T-helper 2 cell (primary cell): ENCODE data around the gene ETFRF1.

Experiments
- DNase-seq, 5 experiments: peaks; one replicate each; pipeline versions ENCODE4 v3.0.0 to v3.0.0-alpha.2; 2012 to 2022
- total RNA-seq, 2 donors: gene quantifications; one replicate each; lab custom pipeline; 2026; lab: John Stamatoyannopoulos, UW

ETFRF1 gene
- total RNA-seq, result 14.3 to 22.3 reads per million in 2 donors

- peak; percentile 90 to 94 (median 93) for DNase-seq
Observed at GRCh38 chr12:25195056-25195971, at the start of gene ETFRF1, which contains the start of gene DNAI7. Gene ETFRF1 (plus strand): TSS chr12:25195237. CDS start chr12:25203957, 8,720 bp downstream. Gene DNAI7 (minus strand): TSS chr12:25195160. CDS start chr12:25195078, 82 bp downstream.

- no peak for DNase-seq
Observed at GRCh38 chr12:25146686-25147085, 48.4 kb upstream of the ETFRF1 start.

GRCh38 chr12:25151476-25151875 lies 43.6 kb upstream of the ETFRF1 start:
- DNase-seq, result no peak

- no peak for DNase-seq
Observed at GRCh38 chr12:25152055-25152454, 43.0 kb upstream of the ETFRF1 start.

- peak in 2 of 5 experiments; percentile 17 to 64 for DNase-seq
Observed at GRCh38 chr12:25155022-25155576, 39.9 kb upstream of the ETFRF1 start.

GRCh38 chr12:25156061-25156460 lies 39.0 kb upstream of the ETFRF1 start:
- no peak for DNase-seq

- no peak for DNase-seq
Observed at GRCh38 chr12:25162866-25163265, 32.2 kb upstream of the ETFRF1 start.

- DNase-seq, result no peak
Observed at GRCh38 chr12:25182765-25183164, 12.3 kb upstream of the ETFRF1 start.

GRCh38 chr12:25184132-25184531 lies 10.9 kb upstream of the ETFRF1 start:
- DNase-seq, result no peak

- peak in 1 of 5 experiments; percentile 38 for DNase-seq
Observed at GRCh38 chr12:25186038-25186787, 8.8 kb upstream of the ETFRF1 start.

- peak in 1 of 5 experiments; percentile 56 for DNase-seq
Observed at GRCh38 chr12:25186788-25187402, 8.1 kb upstream of the ETFRF1 start.

- DNase-seq, result no peak
Observed at GRCh38 chr12:25187781-25188180, 7.3 kb upstream of the ETFRF1 start.

GRCh38 chr12:25189656-25190055 lies 5.4 kb upstream of the ETFRF1 start:
- no peak for DNase-seq

- DNase-seq, result no peak
Observed at GRCh38 chr12:25190793-25191192, 4.2 kb upstream of the ETFRF1 start.

- no peak for DNase-seq
Observed at GRCh38 chr12:25194214-25194613, 823 bp upstream of the ETFRF1 start.

GRCh38 chr12:25194722-25195055 lies 348 bp upstream of the ETFRF1 start:
- DNase-seq, result no peak

GRCh38 chr12:25197608-25198007 lies 2.6 kb downstream of the ETFRF1 start:
- DNase-seq, result no peak

- DNase-seq, result no peak
Observed at GRCh38 chr12:25200703-25201102, 5.7 kb downstream of the ETFRF1 start.

- no peak for DNase-seq
Observed at GRCh38 chr12:25202137-25202536, 7.1 kb downstream of the ETFRF1 start.

- DNase-seq, result no peak
Observed at GRCh38 chr12:25207411-25207810, 12.4 kb downstream of the ETFRF1 start.

GRCh38 chr12:25207846-25208245 lies 12.8 kb downstream of the ETFRF1 start:
- DNase-seq, result no peak

GRCh38 chr12:25208554-25208953 lies 13.5 kb downstream of the ETFRF1 start:
- no peak for DNase-seq

- DNase-seq, result no peak
Observed at GRCh38 chr12:25213338-25213737, 18.3 kb downstream of the ETFRF1 start.
